ENCODE measurements around the gene TCF12.
"Not testable (repeated sequence)": the region's sequence is repeated elsewhere in the genome, so short reads cannot be mapped to it uniquely, and the experiment has no call there.

TCF12 gene

DNA sequence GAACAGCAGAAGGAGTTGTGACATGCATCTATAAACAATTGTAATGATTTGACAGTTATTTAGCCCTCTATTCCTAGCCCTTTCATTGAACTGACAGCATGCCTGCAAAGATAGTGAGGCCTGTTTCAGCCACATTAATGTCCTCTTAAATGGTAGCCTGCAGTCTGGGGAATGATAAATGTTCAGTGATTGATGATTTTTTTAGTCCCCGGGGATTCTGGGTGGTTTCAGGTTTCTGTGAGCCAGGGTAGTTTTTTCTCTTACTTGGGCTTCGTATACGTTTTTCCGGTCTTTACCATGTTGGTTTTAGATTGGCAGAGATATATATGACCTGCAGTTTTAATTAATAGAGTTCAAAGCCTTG is 172.0 kb downstream of the TCF12 start:
- DNase-seq (ENCODE audit: low spot score) = peak; percentile 95

DNA sequence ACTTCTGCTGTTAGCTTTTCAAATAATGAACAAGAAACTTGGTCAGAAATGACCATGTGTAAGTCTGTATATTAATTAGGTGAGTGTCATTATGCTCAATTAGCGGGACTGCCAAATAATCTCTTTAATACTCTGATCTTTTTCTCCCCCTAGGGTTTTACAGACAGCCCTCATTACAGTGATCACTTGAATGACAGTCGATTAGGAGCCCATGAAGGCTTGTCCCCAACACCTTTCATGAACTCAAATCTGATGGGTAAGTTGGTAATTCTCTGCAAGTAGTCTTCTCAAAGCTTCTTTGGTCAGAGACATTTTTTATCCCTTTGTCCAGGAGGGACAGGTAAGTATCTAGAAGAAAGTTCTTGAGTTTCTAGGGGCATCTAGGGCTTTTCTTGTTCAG is 173.2 kb downstream of the TCF12 start:
- DNase-seq (ENCODE audit: low spot score) = no peak

DNA sequence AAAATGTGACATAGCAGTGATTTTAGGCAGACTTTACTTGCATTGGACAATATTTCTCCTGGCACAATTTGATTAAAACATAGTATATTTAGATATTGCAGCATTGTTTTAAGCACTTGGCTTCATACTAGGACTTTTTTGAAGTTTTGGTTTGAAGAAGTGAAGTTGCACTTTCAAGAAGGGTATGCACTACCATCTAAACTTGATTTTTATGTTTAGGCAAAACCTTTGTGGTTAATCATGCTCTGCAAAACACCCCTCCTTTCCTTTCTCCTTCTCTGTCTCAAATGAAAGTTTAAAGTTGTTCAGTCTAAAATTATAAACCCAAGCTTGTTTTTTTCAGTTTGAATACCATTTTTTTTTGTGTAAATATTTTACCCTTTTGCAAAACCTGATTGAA is 173.8 kb downstream of the TCF12 start:
- DNase-seq (ENCODE audit: low spot score) = no peak

DNA sequence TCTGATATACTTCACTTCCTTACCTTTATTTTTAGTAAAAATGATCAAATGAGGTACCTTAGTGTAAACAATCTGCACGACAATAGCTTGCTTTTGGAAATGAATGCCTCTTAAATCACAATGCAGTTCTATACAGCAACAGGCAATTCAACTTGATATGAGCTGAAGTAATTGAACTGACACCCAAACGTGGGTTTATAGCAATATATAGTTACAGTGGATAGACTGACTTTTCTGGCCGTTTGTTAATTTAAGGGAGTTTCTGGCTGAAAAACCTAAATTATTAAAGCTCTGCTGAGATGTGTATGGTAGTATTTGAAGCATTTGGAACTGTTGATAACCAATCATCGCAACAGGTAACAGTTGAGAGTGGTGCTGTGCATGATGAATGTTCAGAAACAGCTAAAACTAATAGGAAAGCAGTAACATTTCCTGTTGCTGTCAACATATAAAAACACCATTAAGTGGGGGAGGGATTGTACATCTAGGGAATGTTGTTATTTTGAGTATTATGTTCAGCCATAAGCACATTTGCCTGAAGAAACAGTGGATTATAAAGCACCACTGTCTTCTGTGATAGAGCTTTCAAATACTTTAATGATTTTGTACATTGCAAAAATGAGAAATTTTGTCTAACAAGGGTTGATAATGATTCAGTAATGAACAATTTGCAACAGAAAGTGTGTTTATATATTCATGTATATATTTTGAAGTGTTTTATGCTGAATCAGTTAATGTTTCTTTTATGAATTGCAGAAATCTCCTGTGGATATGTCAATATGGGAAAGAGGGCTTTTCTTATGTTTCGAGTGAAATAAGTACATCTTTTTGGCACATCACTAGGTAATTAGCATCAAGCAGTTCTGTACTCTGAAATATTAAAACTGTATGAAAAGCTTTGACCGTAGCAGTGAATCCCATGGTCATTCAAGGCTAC is 176.1 kb downstream of the TCF12 start:
- no peak for DNase-seq (ENCODE audit: low spot score)

DNA sequence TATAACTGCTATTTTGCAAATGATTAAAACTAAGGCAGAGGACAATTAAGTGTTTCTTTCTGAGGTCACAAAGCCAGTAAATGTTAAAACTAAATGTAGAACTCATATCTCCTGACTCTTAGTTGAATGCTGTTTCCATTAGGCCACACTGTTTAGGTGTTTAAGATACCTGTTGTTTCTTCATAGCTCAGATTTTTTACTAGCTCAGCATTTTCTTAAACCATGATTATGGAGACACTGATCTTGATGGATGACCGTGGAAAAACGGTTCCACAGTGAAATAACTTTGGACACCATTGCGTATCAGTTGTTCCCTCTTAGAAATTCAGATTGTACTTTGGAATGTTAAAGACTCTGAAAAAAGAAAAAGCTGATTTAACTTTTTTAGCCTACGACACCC is 177.5 kb downstream of the TCF12 start:
- DNase-seq (ENCODE audit: low spot score) = no peak

DNA sequence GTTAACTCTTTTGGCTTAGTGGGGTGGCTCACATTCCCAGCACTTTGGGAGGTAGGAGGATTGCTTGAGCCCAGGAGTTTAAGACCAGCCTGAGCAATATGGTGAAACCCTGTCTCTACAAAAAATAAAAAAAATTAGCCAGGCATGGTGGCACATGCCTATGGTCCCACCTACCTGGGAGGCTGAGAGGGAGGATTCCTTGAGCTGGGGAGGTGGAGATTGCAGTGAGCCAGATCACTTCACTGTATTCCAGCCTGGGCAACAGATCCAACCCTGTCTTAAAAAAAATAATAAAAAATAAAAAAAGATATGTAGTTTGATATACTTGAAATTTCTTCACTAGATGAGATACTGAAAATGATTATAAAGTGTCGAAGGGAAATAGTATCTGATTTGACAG is 178.8 kb downstream of the TCF12 start:
- no peak for DNase-seq (ENCODE audit: low spot score)

DNA sequence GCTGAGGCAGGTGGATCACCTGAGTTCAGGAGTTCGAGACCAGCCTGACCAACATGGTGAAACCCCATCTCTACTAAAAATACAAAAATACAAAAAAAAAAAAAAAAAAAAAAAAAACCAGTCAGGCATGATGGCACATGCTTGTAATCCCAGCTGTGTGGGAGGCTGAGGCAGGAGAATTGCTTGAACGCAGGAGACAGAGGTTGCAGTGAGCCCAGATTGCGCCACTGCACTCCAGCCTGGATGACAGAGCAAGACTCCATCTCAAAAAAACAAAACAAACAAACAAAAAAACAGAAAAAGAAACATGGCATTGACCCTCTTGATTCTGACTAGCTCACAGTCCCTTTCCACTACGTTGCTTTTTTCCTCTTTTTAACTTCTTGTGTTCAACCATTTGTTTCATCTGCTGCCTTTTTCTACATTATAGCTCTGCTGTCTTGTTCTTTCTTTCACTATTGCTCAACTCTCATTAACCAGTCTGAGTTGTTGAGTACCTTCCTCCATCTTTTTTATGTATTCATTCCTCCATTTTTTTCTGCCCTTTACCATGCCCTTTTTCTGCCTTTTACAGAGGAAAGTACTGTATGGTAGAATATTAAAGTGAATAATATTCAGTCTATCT is 179.6 kb downstream of the TCF12 start:
- not testable (repeated sequence) for DNase-seq (ENCODE audit: low spot score)

DNA sequence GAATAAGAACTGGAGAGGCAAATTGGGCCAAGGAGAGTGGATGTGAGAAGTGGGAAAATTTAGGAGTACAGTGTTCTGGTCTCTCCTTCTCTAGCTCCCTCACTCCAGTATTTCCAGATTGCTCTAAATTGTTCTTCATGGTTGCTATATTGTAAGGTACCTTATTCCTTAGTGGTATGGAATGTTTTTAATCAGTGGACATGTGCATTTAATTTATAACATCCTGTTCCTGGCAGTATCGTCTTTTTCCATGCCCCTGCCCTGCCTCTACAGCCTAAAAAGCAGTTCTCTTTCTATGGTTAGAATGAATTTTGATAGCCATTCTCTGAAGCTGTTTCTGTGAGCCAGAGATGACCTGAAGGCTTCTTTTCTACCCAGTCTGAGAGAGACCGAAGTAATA is 180.5 kb downstream of the TCF12 start:
- DNase-seq (ENCODE audit: low spot score) = no peak

DNA sequence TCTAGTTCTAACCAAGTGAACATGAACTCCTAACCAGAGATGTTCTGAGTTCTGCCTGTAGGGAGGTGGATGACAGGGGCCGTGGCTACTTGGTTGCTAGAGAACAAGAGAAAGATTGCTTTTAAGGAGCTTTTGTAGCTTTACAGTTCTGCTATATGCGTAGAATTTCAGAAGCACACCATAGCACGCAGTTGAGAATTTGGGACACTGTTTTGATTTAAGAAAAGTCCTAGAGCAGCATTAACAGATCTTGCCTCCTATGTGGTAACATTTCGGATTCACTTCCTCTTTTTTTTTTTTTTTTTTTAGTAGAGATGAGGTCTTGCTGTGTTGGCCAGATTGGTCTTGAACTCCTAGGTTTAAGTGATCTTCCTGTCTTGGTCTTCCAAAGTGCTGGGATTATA is 181.7 kb downstream of the TCF12 start:
- no peak for DNase-seq (ENCODE audit: low spot score)

DNA sequence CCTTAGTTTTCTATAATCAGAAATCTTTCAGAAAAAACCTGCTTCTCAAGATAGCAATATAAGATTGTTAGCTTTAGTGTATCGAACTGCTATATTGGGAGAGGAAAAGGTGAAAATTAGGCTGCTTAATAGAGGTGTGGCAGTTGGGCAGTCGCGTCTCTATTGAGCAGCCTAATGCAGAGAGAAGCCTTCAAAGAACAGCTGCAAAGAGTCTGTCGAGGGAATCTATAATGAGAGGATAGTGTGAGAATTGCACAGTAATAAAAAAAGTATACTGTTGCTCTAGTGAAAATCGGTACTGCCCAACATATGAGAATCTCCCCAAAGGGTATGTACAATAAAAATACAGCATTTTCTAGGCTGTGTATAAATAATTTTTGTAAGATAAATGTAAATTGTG is 184.4 kb downstream of the TCF12 start:
- no peak for DNase-seq (ENCODE audit: low spot score)

DNA sequence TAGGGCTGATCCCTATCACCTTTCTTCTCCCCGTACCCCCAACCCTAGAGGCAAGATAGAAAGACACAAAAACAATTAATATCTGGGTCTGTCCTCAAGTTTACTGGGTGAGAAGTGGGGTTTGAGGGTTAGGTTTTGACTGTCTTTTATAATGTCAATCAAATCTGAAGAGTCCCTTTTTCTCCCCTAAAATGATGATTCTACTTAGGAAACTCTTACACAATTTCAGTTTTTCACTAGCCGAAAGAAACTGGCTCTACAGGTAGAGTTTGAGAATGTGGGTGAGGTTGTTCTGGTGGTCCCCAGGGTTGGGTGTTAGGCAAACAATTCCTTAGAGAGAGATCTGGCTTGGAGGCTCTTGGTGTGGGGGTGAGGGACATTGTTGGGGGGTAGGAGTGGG is 189.9 kb downstream of the TCF12 start:
- DNase-seq (ENCODE audit: low spot score) = no peak

DNA sequence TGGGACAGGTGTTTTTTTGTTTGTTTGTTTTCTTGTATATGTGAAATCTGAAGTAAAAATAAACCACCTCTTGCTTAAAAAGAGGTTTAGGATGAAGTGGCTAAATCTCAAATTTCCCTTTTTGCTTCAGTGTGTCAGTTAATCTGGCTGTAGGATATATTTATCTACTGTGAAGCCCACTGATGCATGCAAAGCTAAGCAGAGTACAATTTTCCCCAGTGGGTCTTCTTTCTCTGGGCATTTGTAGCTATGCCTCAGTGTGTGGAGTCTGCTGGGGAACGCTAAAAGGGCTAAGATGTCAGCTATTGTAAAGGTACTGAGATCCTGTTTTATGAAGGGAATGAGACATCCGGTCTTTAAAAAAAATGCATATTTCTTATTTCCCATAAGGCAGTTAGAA is 190.6 kb downstream of the TCF12 start:
- DNase-seq (ENCODE audit: low spot score) = no peak

DNA sequence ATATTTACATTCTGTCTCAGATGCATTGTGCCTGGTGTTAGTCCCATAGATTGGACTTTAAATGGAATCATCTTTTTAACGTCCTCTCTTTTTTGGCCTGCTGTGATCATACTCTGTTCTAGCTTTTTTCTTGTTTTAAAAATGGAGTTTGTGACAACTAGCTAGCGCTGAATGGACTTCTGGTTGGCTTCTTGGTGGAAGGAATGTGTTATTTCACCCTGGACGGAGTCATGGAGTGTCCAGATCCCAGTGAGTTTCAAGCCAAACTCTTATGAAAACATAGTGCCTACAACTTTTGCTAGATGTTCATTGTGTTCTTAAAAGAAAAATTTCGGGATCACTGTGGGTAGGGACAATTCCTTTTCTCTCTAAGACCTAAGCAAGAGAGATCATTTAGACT is 192.6 kb downstream of the TCF12 start:
- no peak for DNase-seq (ENCODE audit: low spot score)

DNA sequence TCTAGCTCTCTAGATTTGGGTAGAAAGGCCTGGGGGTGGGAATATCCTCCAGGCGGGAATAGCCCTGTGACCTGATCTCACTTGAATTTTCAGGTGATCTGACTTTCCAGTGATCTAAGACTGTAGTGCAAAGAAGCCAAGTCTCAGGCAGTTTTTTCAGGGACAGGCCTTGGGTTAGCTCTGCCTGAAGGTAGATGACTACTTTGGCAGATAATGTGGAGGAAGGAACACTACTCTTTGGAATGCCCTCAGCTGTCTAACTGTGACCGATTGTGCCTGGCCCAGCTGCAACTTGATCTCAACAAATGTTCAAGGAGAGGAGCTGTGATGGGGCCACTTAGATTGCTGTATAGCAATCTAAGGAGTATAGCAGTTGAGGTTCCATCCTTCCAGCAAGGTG is 193.7 kb downstream of the TCF12 start:
- no peak for DNase-seq (ENCODE audit: low spot score)

DNA sequence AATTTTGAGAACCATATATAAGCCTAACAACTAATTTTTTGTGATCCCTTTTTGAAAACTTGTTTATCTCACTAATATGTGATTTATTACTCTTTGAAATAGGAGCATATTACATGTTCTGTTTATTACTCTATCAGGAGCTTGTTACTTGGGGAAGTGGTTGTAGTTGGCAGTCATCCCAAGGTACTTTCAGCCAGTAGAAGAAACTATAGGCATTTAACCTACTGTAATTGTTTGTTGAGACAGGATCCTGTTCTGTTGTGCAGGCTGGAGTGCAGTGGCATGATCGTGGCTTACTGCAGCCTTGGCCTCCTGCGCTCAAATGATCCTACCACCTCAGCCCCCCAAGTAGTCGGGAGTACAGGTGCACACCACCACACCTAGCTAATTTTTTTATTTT is 195.6 kb downstream of the TCF12 start:
- DNase-seq (ENCODE audit: low spot score) = no peak

DNA sequence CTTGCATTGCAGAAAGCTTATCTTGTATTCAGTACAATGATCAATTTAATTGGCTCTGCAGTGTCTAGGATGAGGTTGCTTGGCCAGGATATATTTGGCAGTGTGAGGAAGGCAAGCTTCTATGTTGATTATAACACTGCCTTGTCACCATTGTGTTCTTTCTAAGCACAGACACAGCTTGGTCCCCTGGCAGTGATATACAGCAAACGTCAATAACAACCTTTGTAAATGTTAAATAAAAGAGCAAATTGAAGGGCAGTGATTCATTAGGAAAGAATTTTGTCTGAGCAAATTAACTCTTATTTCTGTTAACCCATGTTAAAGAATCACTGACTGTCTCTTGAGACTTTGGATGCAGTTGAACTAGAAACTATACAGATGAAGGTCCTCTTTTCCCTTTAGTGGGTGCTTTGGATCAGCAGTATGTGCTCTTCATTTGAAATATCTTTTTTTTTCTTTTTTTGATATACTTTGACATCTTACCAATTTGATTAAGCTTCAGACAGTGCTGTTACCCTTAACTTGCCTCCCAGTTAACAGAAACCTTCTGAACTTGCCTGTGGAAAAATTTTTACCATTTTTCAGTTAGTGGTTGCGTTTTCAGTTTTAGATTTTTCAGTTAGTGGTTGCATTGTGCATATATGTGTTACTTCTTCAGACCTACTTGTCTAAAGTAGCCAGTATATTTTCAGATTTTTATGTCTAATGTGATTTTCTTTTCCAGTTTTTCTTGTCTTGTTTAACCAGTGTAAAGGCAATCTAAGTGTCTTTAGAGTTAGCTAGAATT is 199.8 kb downstream of the TCF12 start:
- DNase-seq (ENCODE audit: low spot score) = no peak

DNA sequence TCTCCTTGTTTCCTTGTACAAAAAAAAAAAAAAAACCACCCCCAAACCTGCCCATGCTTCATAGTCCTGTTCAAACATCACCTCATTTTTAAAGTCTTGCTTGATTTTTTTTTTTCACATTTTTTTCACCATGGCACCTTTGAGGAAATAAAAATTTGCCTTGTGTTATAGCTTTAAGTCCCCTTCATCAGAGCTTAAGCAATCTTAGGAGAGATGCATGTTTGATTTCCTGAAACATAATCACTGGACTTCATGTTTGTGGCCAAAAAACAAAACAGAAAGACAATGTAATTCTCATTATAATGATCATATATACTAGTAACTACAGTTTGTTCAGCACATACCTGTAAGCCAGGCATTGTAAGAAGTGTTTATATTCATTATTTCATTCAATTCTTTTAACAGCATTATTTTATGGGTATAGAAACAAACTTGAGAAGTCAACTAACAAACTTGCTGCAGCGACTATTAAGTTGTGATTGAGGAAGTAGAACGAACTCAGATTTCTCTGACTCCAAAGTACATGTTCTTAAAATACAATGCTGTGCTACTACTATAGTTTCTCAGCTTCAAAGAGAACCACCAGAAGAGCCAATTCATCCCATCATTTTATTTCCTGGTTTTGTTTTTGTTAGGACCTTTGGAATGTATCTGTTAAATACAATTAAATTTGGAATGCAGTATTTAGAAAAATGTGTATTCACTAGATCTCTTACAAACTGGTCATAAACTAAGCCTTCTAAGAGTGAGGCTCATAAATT is 203.8 kb downstream of the TCF12 start:
- no peak for DNase-seq (ENCODE audit: low spot score)

DNA sequence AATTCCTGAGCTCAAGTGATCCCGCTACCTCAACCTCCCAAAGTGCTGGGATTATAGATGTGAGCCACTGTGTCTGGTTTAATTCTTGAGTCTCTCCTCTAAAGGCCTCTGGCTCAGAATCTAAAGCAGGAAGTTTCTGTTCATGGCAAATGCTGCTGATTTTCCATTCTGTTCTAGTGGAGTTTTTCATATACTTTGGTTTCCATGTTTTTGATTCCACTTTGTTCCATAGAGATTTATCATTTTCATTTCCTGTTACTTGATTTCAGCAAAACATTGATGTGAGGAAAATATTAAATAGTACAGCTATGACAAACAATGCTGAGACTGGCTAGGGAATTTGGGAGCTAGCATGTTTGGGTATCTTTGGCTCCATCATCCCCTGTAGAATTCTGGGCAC is 205.6 kb downstream of the TCF12 start:
- DNase-seq (ENCODE audit: low spot score) = no peak

DNA sequence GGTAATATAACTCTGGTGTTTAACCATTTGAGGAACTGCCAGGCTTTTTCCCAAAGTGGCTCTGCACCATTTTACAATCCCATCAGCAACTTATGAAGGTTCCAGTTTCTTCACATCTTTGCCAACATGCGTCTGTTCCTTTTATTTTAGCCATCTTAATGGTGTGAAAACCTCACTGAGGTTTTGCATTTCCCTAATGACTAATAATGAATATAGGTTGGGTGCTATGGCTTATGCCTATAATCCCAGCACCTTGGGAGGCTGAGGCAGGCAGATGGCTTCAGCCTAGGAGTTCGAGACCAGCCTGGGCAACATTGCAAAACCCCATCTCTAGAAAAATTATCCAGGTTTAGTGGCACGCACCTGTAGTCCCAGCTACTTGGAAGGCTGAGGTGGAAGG is 210.6 kb downstream of the TCF12 start:
- no peak for DNase-seq (ENCODE audit: low spot score)

DNA sequence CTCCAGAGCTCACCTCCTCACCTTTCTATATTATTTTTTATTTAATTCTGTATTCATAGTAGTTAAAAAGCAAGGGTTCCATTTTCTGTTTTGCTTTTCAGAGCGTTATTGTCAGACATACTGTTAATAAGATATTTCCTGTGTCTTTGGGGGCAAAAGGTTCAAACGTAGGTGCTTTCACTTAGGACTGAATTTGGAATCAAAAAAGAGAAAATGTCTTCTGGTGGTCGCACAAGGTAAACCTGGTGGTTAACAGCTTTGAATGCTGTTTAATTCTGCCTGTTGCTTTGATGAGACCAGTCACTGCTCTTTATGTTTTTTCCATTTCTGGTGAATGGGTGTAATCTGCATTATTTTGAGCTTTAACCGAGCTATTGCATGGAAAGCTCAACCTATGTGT is 212.5 kb downstream of the TCF12 start:
- DNase-seq (ENCODE audit: low spot score) = no peak

DNA sequence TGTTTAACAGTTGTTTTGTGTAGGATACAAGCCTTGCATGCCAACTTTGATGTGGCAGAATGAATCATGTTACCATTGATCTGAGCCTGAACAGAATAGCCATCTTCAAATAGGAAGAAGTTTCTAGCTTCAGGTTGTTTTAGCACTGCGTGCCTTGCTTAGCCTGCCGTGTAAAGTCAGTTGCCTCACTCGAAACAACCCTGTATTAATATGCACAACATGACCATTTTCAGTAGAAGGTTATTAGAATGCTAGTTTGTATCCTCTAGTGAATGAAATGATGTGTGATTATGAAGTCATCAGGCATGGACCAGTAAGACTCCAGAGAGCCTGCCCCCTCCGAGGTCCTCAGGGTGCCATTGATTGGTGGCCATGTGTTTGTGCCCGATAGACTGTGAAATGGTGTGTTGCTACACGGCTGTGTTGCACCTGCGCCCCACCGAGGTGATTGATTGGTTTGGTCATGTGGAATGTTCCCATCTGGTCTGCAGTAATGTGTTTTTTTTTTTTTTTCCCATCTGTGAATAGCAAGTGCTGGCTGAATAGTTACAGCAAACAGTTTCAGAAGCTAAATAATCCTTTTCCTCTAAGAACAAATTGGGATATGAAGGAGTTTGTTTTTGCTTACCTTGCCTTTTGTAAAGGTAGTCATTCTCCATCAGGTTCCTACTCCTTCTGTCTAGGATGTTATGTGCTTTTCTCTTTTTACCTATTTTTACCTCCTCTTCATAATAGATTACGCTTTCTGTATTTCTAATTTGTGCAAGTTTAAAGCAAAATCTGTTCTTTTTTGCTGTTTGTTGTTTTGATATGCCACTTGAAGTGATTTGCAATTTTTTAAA is 214.9 kb downstream of the TCF12 start:
- peak; percentile 48 for DNase-seq (ENCODE audit: low spot score)
